Endothelial cell of umbilical vein (primary cell): ENCODE data around the gene TMEM170B. TPM values are rescaled to one million over a fixed set of nuclear protein-coding genes. Genes with fewer than 3 reads are reported as not detected.
A peak's percentile ranks its signal among the peaks of the same experiment; 100 is the strongest.

Experiments used
- BruUV-seq: library from RNA; stranded (reverse); fragments of 400-500 nt; replicated peaks from 2 replicates; lab custom pipeline; 2021; lab: Mats Ljungman, UMichigan
- CTCF ChIA-PET: fragments of 300-600, 350-600 bp; sonication (Branson Sonifier 250); formaldehyde crosslinking; loops from one replicate; lab custom pipeline; 2021; ENCODE audit warnings: antibody characterized with exemption, inconsistent platforms; lab: Charles Lee
- POLR2A ChIA-PET: fragments of 300-600, 350-600 bp; sonication (Branson Sonifier 250); formaldehyde crosslinking; loops from one replicate; lab custom pipeline; 2021; ENCODE audit warnings: antibody characterized with exemption, inconsistent platforms; lab: Charles Lee
- DNase-seq: peaks from one replicate; pipeline ENCODE4 v3.0.0-alpha.2; 2011; ENCODE audit warnings: low read depth, low spot score
- FAIRE-seq: peaks from 2 replicates; lab custom pipeline; 2011; peaks lifted over from hg19 to GRCh38; lab: Jason Lieb, UNC
- H2AFZ ChIP-seq: 2 replicates; pipeline ENCODE4 v1.6.0; 2012; ENCODE audit warnings: low read depth, low read length, control low read depth, inconsistent platforms
- H3K27ac ChIP-seq: 2 replicates; pipeline ENCODE4 v1.5.1; 2011; ENCODE audit warnings: low read depth, mild to moderate bottlenecking, control low read depth, low read length, moderate library complexity; ENCODE audit not compliant: insufficient read depth
- H3K27me3 ChIP-seq, 2 experiments: 2 replicates each; pipeline versions ENCODE4 v1.6.0 to v1.6.1; 2011; ENCODE audit warnings: low read length in 2 of 2, mixed read lengths in 1 of 2; ENCODE audit not compliant: control insufficient read depth in 2 of 2, insufficient read depth in 2 of 2
- H3K36me3 ChIP-seq, 2 experiments: 2 replicates in 1 of 2; 3 replicates in 1 of 2; pipeline ENCODE4 v1.5.1; 2011; ENCODE audit warnings: low read length in 2 of 2, mild to moderate bottlenecking in 1 of 2, moderate library complexity in 1 of 2; ENCODE audit not compliant: control insufficient read depth in 2 of 2, insufficient read depth in 2 of 2; ENCODE audit errors: extremely low read depth in 1 of 2
- H3K4me1 ChIP-seq: 3 replicates; pipeline ENCODE4 v1.5.1; 2011; ENCODE audit warnings: mild to moderate bottlenecking, low read length; ENCODE audit not compliant: control insufficient read depth, insufficient read depth; ENCODE audit errors: extremely low read depth
- H3K4me2 ChIP-seq: 2 replicates; pipeline ENCODE4 v1.6.1; 2011; ENCODE audit warnings: low read length, control low read depth, mixed read lengths; ENCODE audit not compliant: insufficient read depth
- H3K4me3 ChIP-seq, 3 experiments: fragments of 200-600 bp in 1 of 3; sonication (generic), shearing (Covaris generic) in 1 of 3; replicated peaks in 1 of 3; 2 replicates each; pipeline ENCODE4 v1.5.1; 2011 to 2016; ENCODE audit warnings: control low read depth in 3 of 3, low read length in 3 of 3, mild to moderate bottlenecking in 2 of 3, inconsistent platforms in 1 of 3, low read depth in 1 of 3, moderate library complexity in 1 of 3; ENCODE audit not compliant: insufficient read depth in 1 of 3
- H3K79me2 ChIP-seq: 2 replicates; pipeline ENCODE4 v1.6.0; 2012; ENCODE audit warnings: low read length, inconsistent platforms; ENCODE audit not compliant: control insufficient read depth, insufficient read depth
- H3K9ac ChIP-seq: replicated peaks from 2 replicates; pipeline ENCODE3; 2011; ENCODE audit warnings: low read length, control low read depth; ENCODE audit not compliant: insufficient read depth; ENCODE audit errors: extremely low read depth
- H3K9me1 ChIP-seq: replicated peaks from 3 replicates; pipeline ENCODE4 v1.6.0; 2011; ENCODE audit warnings: mild to moderate bottlenecking, low read length; ENCODE audit not compliant: control insufficient read depth, insufficient read depth; ENCODE audit errors: extremely low read depth
- H3K9me3 ChIP-seq: replicated peaks from 2 replicates; pipeline ENCODE4 v1.5.1; 2012; ENCODE audit warnings: low read length, inconsistent platforms; ENCODE audit not compliant: control insufficient read depth, insufficient read depth
- H4K20me1 ChIP-seq: replicated peaks from 2 replicates; pipeline ENCODE3; 2011; ENCODE audit warnings: mild to moderate bottlenecking, low read length; ENCODE audit not compliant: control insufficient read depth, insufficient read depth; ENCODE audit errors: extremely low read depth
- EZH2 ChIP-seq: IDR thresholded peaks from 2 replicates; pipeline ENCODE4 v1.6.1; 2012; ENCODE audit warnings: borderline replicate concordance, low read depth, mild to moderate bottlenecking, moderate library complexity, low read length, inconsistent platforms; ENCODE audit not compliant: severe bottlenecking
- FOS ChIP-seq: IDR thresholded peaks from 2 replicates; pipeline ENCODE4 v1.6.1; 2011; ENCODE audit warnings: mild to moderate bottlenecking, low read length, moderate library complexity, borderline replicate concordance; ENCODE audit not compliant: insufficient read depth
- GATA2 ChIP-seq: IDR thresholded peaks from 2 replicates; pipeline ENCODE4 v1.7.0; 2011; ENCODE audit warnings: low read depth, mild to moderate bottlenecking, moderate library complexity, mixed read lengths, low read length; ENCODE audit not compliant: insufficient read length, insufficient read depth
- MYC ChIP-seq: IDR thresholded peaks from one replicate; pipeline ENCODE4 v1.6.1; 2011; ENCODE audit warnings: mild to moderate bottlenecking, low read depth, low read length
- dilution Hi-C: fragments of 300-500 bp; cut with MboI; formaldehyde crosslinking; loops from one replicate; pipeline ENCODE4 v1.15.0; 2019; ENCODE audit warnings: low sequenced_read_pairs; ENCODE audit not compliant: extremely low pct_ligation_motif_present
- intact Hi-C: fragments of 100-400 bp; cut with micrococcal nuclease; formaldehyde crosslinking; loops from one replicate; pipeline ENCODE4 v1.10.0; 2022
- polyA plus RNA-seq, 4 experiments: library from polyadenylated mRNA; depleted of rRNA in 3 of 4; stranded (reverse) in 3 of 4; unstranded in 1 of 4; fragments of >200 nt; gene quantifications; 2 replicates each; pipeline versions ENCODE4 v1.2.1 to v1.2.3, GENCODE V29; 2011 to 2012; ENCODE audit warnings: missing spikeins in 1 of 4
- total RNA-seq: library from RNA; stranded (reverse); gene quantifications from 2 replicates; pipeline ENCODE4 v1.2.3, GENCODE V29; 2021
- TF ChIP-seq, protein P1 (sequence below), 2 donors: IDR thresholded peaks; 1 replicate in 1 of 2; 2 replicates in 1 of 2; pipeline ENCODE4 v1.5.1; 2011; ENCODE audit warnings: low read length in 2 of 2, mild to moderate bottlenecking in 2 of 2, moderate library complexity in 2 of 2, control low read depth in 1 of 2, inconsistent platforms in 1 of 2, low read depth in 1 of 2; ENCODE audit not compliant: insufficient read depth in 1 of 2; ENCODE audit errors: extremely low read depth in 1 of 2
- TF ChIP-seq, protein P2 (sequence below): IDR thresholded peaks from 2 replicates; pipeline ENCODE4 v1.6.1; 2011; ENCODE audit not compliant: insufficient read depth, insufficient read length

TMEM170B gene
- total and polyA plus RNA-seq, 2 donors (not counting 3 experiments of a cell fraction or from before 2014, with no cell fraction given): 1.1 to 4.2 TPM

DNA sequence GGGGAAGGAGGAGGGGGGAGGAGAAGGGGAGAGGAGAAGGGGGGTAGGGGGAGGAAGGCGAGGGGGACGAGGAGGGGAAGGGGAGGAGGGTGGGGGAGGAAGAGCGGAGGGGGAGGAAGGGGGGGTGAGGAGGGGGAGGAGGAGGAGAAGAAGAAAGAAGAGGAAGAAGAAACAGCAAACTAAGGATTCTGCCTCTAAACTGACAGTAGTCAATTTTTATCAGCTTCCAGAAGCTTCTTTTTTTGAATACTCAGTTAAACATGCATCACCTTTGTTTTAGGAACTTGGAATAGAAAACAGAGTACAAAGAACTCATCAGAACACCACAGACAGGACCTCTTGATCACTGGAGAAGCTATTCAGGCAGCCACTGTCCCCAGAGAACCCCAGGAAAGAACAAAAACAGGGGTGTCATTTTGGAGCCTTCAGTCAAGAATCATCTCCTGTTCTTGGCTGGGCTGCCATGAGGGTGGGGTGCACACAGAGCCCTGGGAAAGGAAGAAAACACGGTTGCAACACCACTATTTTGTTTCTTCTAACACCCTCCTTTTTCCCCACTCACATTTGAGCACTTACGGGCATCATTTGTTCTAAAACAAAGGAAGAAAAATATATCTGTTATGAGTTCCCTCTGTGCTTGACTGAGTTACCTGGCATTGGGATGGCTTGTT lies 67.4 kb downstream of the TMEM170B start:
- BruUV-seq: no TSS peak
- H3K79me2 ChIP-seq: peaks cover 13% of the 10 kb centered on the region
- peak overlapping the region; percentile 18 for H3K4me2 ChIP-seq
- no peak overlapping the region for H3K4me3 ChIP-seq
- TF ChIP-seq FOS (no peak), EZH2 (no peak), GATA2 (no peak), MYC (no peak)
- TF ChIP-seq, protein P1, sequence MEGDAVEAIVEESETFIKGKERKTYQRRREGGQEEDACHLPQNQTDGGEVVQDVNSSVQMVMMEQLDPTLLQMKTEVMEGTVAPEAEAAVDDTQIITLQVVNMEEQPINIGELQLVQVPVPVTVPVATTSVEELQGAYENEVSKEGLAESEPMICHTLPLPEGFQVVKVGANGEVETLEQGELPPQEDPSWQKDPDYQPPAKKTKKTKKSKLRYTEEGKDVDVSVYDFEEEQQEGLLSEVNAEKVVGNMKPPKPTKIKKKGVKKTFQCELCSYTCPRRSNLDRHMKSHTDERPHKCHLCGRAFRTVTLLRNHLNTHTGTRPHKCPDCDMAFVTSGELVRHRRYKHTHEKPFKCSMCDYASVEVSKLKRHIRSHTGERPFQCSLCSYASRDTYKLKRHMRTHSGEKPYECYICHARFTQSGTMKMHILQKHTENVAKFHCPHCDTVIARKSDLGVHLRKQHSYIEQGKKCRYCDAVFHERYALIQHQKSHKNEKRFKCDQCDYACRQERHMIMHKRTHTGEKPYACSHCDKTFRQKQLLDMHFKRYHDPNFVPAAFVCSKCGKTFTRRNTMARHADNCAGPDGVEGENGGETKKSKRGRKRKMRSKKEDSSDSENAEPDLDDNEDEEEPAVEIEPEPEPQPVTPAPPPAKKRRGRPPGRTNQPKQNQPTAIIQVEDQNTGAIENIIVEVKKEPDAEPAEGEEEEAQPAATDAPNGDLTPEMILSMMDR (IDR thresholded peaks at IDR 0.05; ENCODE audit: extremely low read depth in 1 of 2, insufficient read depth in 1 of 2, low read depth in 1 of 2, low read length in 2 of 2): no peak
- TF ChIP-seq, protein P2, sequence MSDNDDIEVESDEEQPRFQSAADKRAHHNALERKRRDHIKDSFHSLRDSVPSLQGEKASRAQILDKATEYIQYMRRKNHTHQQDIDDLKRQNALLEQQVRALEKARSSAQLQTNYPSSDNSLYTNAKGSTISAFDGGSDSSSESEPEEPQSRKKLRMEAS: no peak
- FAIRE-seq: peak; percentile 59
- peaks cover 44% of the 10 kb centered on the region for H3K4me1 ChIP-seq
- H2AFZ ChIP-seq: no peak overlapping the region
- DNase-seq: no peak
- H3K9me3 ChIP-seq: no peaks in the 10 kb centered on the region
- ChIA-PET POLR2A (interaction anchor here (1.4 to 5.7 kb wide), 3 partner anchors 18 to 686 kb away, joined by 4 to 111 read pairs (median 6); partner anchors contain the start of gene EDN1), CTCF (interaction anchor here (3.0 to 3.9 kb wide), 3 partner anchors 9 to 51 kb away, joined by 16 to 26 read pairs (median 23); no protein-coding TSS in a partner anchor)
- no peaks in the 10 kb centered on the region for H3K27me3 ChIP-seq
- intact Hi-C loops (no loop called here), dilution Hi-C loops (loop anchor here (5.0 to 25.0 kb wide), 3 partner anchors 50 to 682 kb away; partner anchors contain the start of gene EDN1)
- peak overlapping the region; percentile 95 for H3K9ac ChIP-seq
- no peaks in the 10 kb centered on the region for H3K9me1 ChIP-seq
- H4K20me1 ChIP-seq: no peaks in the 10 kb centered on the region
- peak overlapping the region; percentile 99 for H3K27ac ChIP-seq
- no peaks in the 10 kb centered on the region for H3K36me3 ChIP-seq
